Measurements from ENCODE around the gene RRM2.

DNA sequence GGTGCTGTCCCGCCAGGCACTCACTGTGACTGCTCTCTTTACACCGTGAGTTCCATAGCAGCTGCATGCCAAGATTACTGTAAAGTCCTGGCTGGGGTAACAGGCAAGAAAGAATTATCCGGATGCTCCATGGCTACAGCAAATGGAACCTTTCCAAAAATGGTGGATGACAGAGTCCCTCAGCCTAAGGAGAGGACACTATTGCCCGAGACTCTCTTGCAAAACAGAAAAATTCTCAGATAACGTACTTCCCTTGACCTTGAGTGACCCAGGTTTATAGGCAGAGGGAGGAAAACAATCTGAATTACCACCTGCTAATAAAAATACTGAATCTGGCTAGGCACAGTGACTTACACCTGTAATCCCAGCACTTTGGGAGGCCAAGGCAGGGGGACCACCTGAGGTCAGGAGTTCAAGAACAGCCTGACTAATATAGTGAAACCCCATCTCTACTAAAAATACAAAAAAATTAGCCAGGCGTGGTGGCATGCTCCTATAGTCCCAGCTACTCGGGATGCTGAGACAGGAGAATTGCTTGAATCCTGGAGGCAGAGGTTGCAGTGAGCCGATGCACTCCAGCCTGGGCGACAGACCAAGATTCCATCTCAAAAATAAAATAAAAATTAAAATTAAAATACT lies 46.8 kb upstream of the RRM2 start:
- TF ChIP-seq, protein P1, sequence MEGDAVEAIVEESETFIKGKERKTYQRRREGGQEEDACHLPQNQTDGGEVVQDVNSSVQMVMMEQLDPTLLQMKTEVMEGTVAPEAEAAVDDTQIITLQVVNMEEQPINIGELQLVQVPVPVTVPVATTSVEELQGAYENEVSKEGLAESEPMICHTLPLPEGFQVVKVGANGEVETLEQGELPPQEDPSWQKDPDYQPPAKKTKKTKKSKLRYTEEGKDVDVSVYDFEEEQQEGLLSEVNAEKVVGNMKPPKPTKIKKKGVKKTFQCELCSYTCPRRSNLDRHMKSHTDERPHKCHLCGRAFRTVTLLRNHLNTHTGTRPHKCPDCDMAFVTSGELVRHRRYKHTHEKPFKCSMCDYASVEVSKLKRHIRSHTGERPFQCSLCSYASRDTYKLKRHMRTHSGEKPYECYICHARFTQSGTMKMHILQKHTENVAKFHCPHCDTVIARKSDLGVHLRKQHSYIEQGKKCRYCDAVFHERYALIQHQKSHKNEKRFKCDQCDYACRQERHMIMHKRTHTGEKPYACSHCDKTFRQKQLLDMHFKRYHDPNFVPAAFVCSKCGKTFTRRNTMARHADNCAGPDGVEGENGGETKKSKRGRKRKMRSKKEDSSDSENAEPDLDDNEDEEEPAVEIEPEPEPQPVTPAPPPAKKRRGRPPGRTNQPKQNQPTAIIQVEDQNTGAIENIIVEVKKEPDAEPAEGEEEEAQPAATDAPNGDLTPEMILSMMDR (conservative IDR thresholded peaks at IDR 0.05 in 1 of 2, IDR thresholded peaks at IDR 0.05 in 1 of 2; ENCODE audit: low read depth in 1 of 2, low read length in 2 of 2) = no peak
- no peak for TF ChIP-seq EZH2 (IDR thresholded peaks at IDR 0.05; ENCODE audit: low read length, missing control alignments)
